Activated CD8-positive, alpha-beta memory T cell treated with anti-CD3 and anti-CD28 coated beads for 4 hours (primary cell): ENCODE measurements around the gene CNOT3.
A peak's percentile ranks its signal among the peaks of the same experiment; 100 is the strongest.
"Not testable (repeated sequence)": the region's sequence is repeated elsewhere in the genome, so short reads cannot be mapped to it uniquely, and the experiment has no call there.

Experiments
- DNase-seq, 2 donors: peaks; one replicate each; pipeline ENCODE4 v3.0.0-alpha.2; 2020; ENCODE audit warnings: low read depth in 2 of 2

The CNOT3 gene

GRCh38 chr19:54137699-54138488, at the start of gene CNOT3:
Gene CNOT3 (plus strand): TSS chr19:54137762. CDS start chr19:54142979, 5,217 bp downstream.
- no peak for DNase-seq

- DNase-seq, result no peak
These were observed 43.0 kb upstream of the CNOT3 start for GRCh38 chr19:54094426-54095000.

GRCh38 chr19:54095136-54095858, 42.3 kb upstream of the CNOT3 start:
- no peak for DNase-seq

GRCh38 chr19:54095859-54096616, 41.5 kb upstream of the CNOT3 start:
- DNase-seq, result not testable (repeated sequence)

GRCh38 chr19:54096617-54097106, 40.9 kb upstream of the CNOT3 start:
- DNase-seq, result no peak

GRCh38 chr19:54099190-54099902, 38.2 kb upstream of the CNOT3 start:
- DNase-seq, result no peak

GRCh38 chr19:54099903-54100255, 37.7 kb upstream of the CNOT3 start:
- DNase-seq, result not testable (repeated sequence)

GRCh38 chr19:54100561-54100960, 37.0 kb upstream of the CNOT3 start, which contains the start of gene OSCAR:
Gene OSCAR (minus strand): TSS chr19:54100803. CDS start chr19:54100792, 11 bp downstream.
- DNase-seq, result no peak

- peak; percentile 94 to 96 for DNase-seq
These were observed 35.0 kb upstream of the CNOT3 start, which contains the start of gene NDUFA3 for GRCh38 chr19:54102421-54103169. Gene NDUFA3 (plus strand): TSS chr19:54102855. CDS start chr19:54102879, 24 bp downstream.

- DNase-seq, result no peak
These were observed 32.4 kb upstream of the CNOT3 start for GRCh38 chr19:54104998-54105715.

GRCh38 chr19:54105796-54106195, 31.8 kb upstream of the CNOT3 start:
- no peak for DNase-seq

GRCh38 chr19:54106716-54107115, 30.8 kb upstream of the CNOT3 start:
- DNase-seq, result no peak

- no peak for DNase-seq
These were observed 29.6 kb upstream of the CNOT3 start for GRCh38 chr19:54107876-54108490.

- DNase-seq, result no peak
These were observed 29.1 kb upstream of the CNOT3 start for GRCh38 chr19:54108496-54108895.

GRCh38 chr19:54109651-54110050, 27.9 kb upstream of the CNOT3 start:
- no peak for DNase-seq

- no peak for DNase-seq
These were observed 23.0 kb upstream of the CNOT3 start for GRCh38 chr19:54114340-54115108.

GRCh38 chr19:54115109-54116063, 22.2 kb upstream of the CNOT3 start, which contains the start of the genes PRPF31 and TFPT:
Gene PRPF31 (plus strand): TSS chr19:54115754. CDS start chr19:54118279, 2,525 bp downstream.
Gene TFPT (minus strand): TSS chr19:54115657. CDS start chr19:54115269, 388 bp downstream.
- peak; percentile 91 to 94 for DNase-seq
